GM13977 (cell line): Measurements from ENCODE around the gene NTM.

Experiments
- DNase-seq: peaks from one replicate; pipeline ENCODE4 v3.0.0; 2012; ENCODE audit warnings: low spot score
- CTCF ChIP-seq: IDR thresholded peaks from 2 replicates; pipeline ENCODE4 v1.5.1; 2012; ENCODE audit warnings: mild to moderate bottlenecking, control low read depth; ENCODE audit not compliant: insufficient read depth; ENCODE audit errors: extremely low read depth, missing control alignments
- in situ Hi-C: fragments of 300-500 bp; cut with MboI; formaldehyde crosslinking; loops from one replicate; pipeline ENCODE4 v1.12.0; 2022; ENCODE audit warnings: low sequenced_read_pairs, low pct_unique_long_range_greater_than_20kb, mixed read lengths, inconsistent platforms; ENCODE audit not compliant: unreplicated experiment

Gene NTM

GRCh38 chr11:131712897-131713296, 342.5 kb downstream of the NTM start:
- no peak for TF ChIP-seq CTCF
- no peak for DNase-seq
- in situ Hi-C loops, result no loop called here

GRCh38 chr11:131713529-131714134, 343.2 kb downstream of the NTM start:
- in situ Hi-C loops, result no loop called here
- no peak for TF ChIP-seq CTCF
- no peak for DNase-seq

GRCh38 chr11:131717616-131718015, 347.2 kb downstream of the NTM start:
- no peak for DNase-seq
- in situ Hi-C loops, result no loop called here
- TF ChIP-seq CTCF, result no peak

- in situ Hi-C loops, result no loop called here
- no peak for DNase-seq
- TF ChIP-seq CTCF, result no peak
Observed at GRCh38 chr11:131723088-131723487, 352.7 kb downstream of the NTM start.

- no peak for DNase-seq
- no peak for TF ChIP-seq CTCF
- in situ Hi-C loops, result no loop called here
Observed at GRCh38 chr11:131724436-131724975, 354.1 kb downstream of the NTM start.

- TF ChIP-seq CTCF, result no peak
- no peak for DNase-seq
- in situ Hi-C loops, result no loop called here
Observed at GRCh38 chr11:131734871-131735270, 364.5 kb downstream of the NTM start.
